ES-I3 (cell line): ENCODE measurements around the gene IP6K3.

Source experiments
- H3K36me3 ChIP-seq: 2 replicates; pipeline ENCODE4 v1.6.1; 2013; ENCODE audit warnings: mild to moderate bottlenecking, low read length, control low read depth, moderate library complexity; ENCODE audit not compliant: insufficient read depth
- H3K4me1 ChIP-seq: 2 replicates; pipeline ENCODE4 v1.6.1; 2013; ENCODE audit warnings: mild to moderate bottlenecking, control low read depth, low read length; ENCODE audit not compliant: insufficient read depth
- H3K9ac ChIP-seq: 2 replicates; pipeline ENCODE4 v1.6.1; 2013; ENCODE audit warnings: low read depth, mild to moderate bottlenecking, low read length, moderate library complexity
- H3K9me3 ChIP-seq: 2 replicates; pipeline ENCODE4 v1.6.1; 2013; ENCODE audit warnings: mild to moderate bottlenecking, low read length, moderate library complexity; ENCODE audit not compliant: control insufficient read depth, insufficient read depth

Gene IP6K3

DNA sequence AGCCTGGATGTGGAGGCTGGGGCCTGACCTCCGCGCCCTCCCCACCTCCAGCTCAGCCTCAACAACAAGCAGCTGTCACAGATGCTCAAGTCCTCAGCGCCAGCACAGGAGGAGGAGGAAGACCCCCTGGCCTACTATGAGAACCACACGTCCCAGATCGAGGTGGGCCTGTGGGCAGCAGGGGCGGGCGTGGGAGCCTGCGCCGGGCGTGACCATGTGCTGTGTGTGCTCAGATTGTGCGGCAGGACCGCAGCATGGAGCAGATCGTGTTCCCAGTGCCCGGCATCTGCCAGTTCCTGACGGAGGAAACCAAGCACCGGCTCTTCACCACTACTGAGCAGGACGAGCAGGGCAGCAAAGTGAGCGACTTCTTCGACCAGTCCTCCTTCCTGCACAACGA lies 58.7 kb downstream of the IP6K3 start:
- Histone ChIP-seq H3K9ac (no peak overlapping the region), H3K4me1 (peaks cover 7% of the 10 kb centered on the region; the same call in 1 of the 2 replicates)

DNA sequence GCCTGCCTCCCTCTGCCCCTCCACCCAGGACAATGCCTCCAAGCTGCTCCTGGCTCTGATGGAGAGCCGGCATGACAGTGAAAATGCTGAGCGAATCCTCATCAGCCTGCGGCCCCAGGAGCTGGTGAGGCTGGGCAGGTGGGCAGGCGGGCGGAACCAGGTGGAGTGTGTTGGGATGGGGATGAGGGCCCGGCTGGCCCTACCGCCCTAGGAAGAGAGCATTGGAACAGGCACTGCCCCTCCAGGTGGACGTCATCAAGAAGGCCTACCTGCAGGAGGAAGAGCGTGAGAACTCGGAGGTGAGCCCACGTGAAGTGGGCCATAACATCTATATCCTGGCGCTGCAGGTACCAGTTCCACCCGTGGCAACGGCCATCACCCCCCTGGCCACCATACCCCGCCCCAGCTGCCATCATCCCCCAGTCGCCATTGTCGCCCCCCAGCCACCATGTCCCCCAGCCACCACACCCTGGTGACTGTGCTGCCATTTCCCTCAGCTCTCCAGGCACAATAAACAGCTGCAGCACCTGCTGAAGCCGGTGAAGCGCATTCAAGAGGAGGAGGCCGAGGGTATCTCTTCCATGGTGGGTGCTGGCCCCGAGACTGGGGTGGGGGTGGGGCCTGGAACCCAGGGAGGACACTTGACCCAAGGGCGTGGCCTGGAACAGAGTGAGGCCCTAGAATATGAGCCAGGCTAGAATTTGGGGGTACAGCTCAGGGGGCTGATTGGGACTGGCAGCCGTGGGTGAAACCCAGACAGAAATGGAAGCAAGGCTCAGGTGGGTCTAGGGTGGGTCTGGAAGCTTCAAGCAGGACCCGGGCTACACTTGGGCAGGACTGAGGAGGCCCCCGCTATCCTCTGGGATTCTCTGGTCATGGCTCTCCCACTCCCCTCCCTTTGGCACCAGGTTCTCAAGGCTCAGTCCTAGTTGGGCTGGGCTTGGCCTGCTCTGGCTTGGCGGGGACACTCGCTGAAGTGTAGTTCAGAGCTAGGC lies 59.4 kb downstream of the IP6K3 start:
- H3K4me1 ChIP-seq = peaks cover 7% of the 10 kb centered on the region; the same call in 1 of the 2 replicates
- no peaks in the 10 kb centered on the region for H3K9me3 ChIP-seq
- peaks cover 9% of the 10 kb centered on the region for H3K36me3 ChIP-seq
- no peak overlapping the region for H3K9ac ChIP-seq

More for the DNA sequence above, 58.7 kb downstream of the IP6K3 start:
- Histone ChIP-seq H3K9me3 (no peaks in the 10 kb centered on the region), H3K36me3 (peaks cover 12% of the 10 kb centered on the region)

- Histone ChIP-seq H3K36me3 (peaks cover 8% of the 10 kb centered on the region), H3K4me1 (no peaks in the 10 kb centered on the region), H3K9me3 (no peaks in the 10 kb centered on the region), H3K9ac (no peak overlapping the region)
Observed at GRCh38 chr6:33686225-33686924, 60.3 kb downstream of the IP6K3 start.

- H3K36me3 ChIP-seq = peaks cover 11% of the 10 kb centered on the region
- no peaks in the 10 kb centered on the region for H3K4me1 ChIP-seq
- H3K9me3 ChIP-seq = no peaks in the 10 kb centered on the region
- no peak overlapping the region for H3K9ac ChIP-seq
Observed at GRCh38 chr6:33685411-33686224, 61.1 kb downstream of the IP6K3 start.

GRCh38 chr6:33684983-33685382 lies 61.7 kb downstream of the IP6K3 start:
- H3K9ac ChIP-seq = no peak overlapping the region
- peaks cover 15% of the 10 kb centered on the region for H3K36me3 ChIP-seq
- no peaks in the 10 kb centered on the region for H3K4me1 ChIP-seq
- no peaks in the 10 kb centered on the region for H3K9me3 ChIP-seq

DNA sequence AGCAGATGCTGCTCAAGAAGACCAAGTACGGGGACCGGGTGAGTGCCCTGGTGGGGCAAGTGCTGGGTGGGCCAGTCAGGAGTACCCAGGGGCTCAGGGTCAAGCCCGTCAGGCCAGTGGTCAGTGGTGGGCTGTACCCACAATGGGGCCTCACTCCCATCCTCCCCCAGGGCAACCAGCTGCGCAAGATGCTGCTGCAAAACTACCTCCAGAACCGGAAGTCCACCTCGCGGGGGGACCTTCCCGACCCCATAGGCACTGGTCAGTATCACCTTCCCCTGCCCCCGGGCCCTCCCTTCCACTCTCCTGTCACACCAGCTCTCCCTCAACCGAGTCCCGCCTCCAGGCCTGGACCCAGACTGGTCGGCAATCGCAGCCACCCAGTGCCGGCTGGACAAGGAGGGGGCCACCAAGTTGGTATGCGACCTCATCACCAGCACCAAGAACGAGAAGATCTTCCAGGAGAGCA lies 62.2 kb downstream of the IP6K3 start:
- H3K9me3 ChIP-seq = no peaks in the 10 kb centered on the region
- H3K36me3 ChIP-seq = peaks cover 15% of the 10 kb centered on the region
- H3K9ac ChIP-seq = no peak overlapping the region
- no peaks in the 10 kb centered on the region for H3K4me1 ChIP-seq

- no peaks in the 10 kb centered on the region for H3K9me3 ChIP-seq
- peaks cover 11% of the 10 kb centered on the region for H3K36me3 ChIP-seq
- no peak overlapping the region for H3K9ac ChIP-seq
- no peaks in the 10 kb centered on the region for H3K4me1 ChIP-seq
Observed at GRCh38 chr6:33683576-33684427, 62.9 kb downstream of the IP6K3 start.

GRCh38 chr6:33683051-33683571 lies 63.6 kb downstream of the IP6K3 start:
- Histone ChIP-seq H3K4me1 (no peaks in the 10 kb centered on the region), H3K9ac (no peak overlapping the region), H3K9me3 (no peaks in the 10 kb centered on the region), H3K36me3 (peaks cover 11% of the 10 kb centered on the region)

GRCh38 chr6:33682341-33682740 lies 64.4 kb downstream of the IP6K3 start:
- peaks cover 15% of the 10 kb centered on the region for H3K36me3 ChIP-seq
- H3K9me3 ChIP-seq = no peaks in the 10 kb centered on the region
- no peaks in the 10 kb centered on the region for H3K4me1 ChIP-seq
- no peak overlapping the region for H3K9ac ChIP-seq

DNA sequence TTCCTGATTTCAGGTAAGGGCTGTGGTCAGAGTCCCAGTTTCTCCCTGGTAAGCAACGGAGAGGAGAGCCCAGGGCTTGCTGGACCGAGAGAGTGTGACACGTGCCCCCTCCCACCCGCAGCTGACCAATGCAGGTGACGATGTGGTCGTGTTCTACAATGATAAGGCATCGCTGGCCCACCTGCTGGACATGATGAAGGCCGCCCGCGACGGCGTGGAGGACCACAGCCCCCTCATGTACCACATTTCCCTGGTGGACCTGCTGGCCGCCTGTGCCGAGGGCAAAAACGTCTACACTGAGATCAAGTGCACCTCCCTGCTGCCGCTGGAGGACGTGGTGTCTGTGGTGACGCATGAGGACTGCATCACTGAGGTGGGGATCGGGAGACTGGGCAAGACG lies 66.9 kb downstream of the IP6K3 start:
- Histone ChIP-seq H3K36me3 (peaks cover 11% of the 10 kb centered on the region), H3K9me3 (no peaks in the 10 kb centered on the region), H3K4me1 (no peaks in the 10 kb centered on the region), H3K9ac (no peak overlapping the region)

DNA sequence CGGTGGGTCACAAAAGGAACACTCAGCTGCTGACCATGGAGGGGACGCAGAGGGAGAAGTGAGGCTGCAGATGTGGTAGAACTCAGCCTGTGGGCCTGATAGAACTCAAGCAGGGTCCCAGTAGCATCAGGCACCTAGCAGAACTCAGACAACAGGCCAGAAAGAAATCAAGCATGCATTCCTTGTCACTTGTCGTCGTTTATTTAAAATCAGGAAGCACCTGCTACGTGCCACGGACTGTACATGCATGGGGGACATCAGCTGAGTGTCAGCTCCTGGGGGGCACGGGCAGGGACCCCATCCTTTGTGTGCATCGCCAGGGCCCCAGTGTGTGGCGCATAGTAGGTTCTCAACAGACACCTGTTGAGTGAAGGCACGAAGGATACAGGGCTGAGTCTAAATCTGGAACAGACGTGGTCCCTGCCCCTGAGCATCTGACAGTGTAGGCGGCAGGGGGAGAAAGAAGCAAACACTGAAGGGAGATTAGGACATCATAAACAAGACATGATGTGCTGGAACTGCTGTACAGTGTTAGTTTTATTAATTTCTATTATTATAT lies 67.7 kb downstream of the IP6K3 start:
- H3K9ac ChIP-seq = no peak overlapping the region
- no peaks in the 10 kb centered on the region for H3K4me1 ChIP-seq
- peaks cover 11% of the 10 kb centered on the region for H3K36me3 ChIP-seq
- no peaks in the 10 kb centered on the region for H3K9me3 ChIP-seq

DNA sequence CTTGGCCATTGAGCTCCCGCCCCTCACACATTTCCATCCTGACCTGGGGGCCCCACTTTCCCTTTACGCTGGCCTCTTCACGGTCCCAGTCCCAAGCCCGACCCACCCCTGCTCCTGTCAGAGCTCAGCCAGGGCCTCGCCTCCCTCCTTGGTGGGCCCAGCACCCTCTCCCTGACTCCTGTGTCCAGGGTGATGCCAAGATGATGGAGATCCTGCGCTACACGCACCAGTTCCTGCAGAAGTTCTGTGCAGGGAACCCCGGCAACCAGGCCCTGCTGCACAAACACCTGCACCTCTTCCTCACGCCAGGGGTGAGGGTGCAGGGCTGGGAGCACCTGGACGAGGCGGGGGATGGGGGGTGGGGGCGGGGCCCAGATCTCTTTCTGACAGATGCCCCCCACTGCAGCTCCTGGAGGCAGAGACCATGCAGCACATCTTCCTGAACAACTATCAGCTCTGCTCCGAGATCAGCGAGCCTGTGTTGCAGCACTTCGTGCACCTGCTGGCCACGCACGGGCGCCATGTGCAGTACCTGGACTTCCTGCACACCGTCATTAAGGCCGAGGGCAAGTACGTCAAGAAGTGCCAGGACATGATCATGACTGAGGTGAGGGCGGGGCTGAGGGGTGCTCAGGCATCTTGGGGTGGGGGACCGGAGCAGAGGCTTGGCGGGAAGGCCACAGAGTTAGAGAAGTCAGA lies 68.3 kb downstream of the IP6K3 start:
- no peaks in the 10 kb centered on the region for H3K4me1 ChIP-seq
- H3K36me3 ChIP-seq = peaks cover 13% of the 10 kb centered on the region

More for the DNA sequence above, 68.3 kb downstream of the IP6K3 start:
- Histone ChIP-seq H3K9me3 (no peaks in the 10 kb centered on the region), H3K9ac (no peak overlapping the region)
